Measurements from ENCODE around the gene SEMA5B.

SEMA5B gene

GRCh38 chr3:122886251-122886650 lies 141.3 kb downstream of the SEMA5B start:
- no peak for DNase-seq

- no peak for DNase-seq
Observed at GRCh38 chr3:122882361-122882947, 145.1 kb downstream of the SEMA5B start.

- no peak for DNase-seq
Observed at GRCh38 chr3:122880624-122881023, 146.9 kb downstream of the SEMA5B start.

- no peak for DNase-seq
Observed at GRCh38 chr3:122880173-122880572, 147.4 kb downstream of the SEMA5B start.

- no peak for DNase-seq
Observed at GRCh38 chr3:122875547-122876127, 151.9 kb downstream of the SEMA5B start.

- no peak for DNase-seq
Observed at GRCh38 chr3:122873741-122874515, 153.6 kb downstream of the SEMA5B start.

GRCh38 chr3:122868322-122868721 lies 159.2 kb downstream of the SEMA5B start:
- DNase-seq = no peak

- DNase-seq = no peak
Observed at GRCh38 chr3:122864498-122864897, 163.1 kb downstream of the SEMA5B start.

GRCh38 chr3:122862381-122862780 lies 165.2 kb downstream of the SEMA5B start:
- no peak for DNase-seq
